Adipose tissue (tissue), 3 donors: ENCODE measurements around the gene ATP5F1D. TPM values are rescaled to one million over a fixed set of nuclear protein-coding genes. Genes with fewer than 3 reads are reported as not detected.

Experiments used
- H3K27ac ChIP-seq: one replicate; pipeline ENCODE4 v1.5.1; 2013; ENCODE audit warnings: low read depth, low read length
- WGBS, 3 donors: extraction: QIAGEN DNeasy Blood & Tissue Kit; methylation state at CpG; one replicate each; pipeline ENCODE4 v1.1.7; 2013; 5-methylcytosine and 5-hydroxymethylcytosine counted together
- polyA plus RNA-seq, 3 donors: library from polyadenylated mRNA; stranded (reverse); fragments of 200-250 nt; gene quantifications; one replicate each; pipeline ENCODE4 v1.2.3, GENCODE V29; 2013
- donor health status: healthy with polysubstance abuse.
- donor health status: Bipolar disorder and iron deficiency.
- donor health status: healthy.

ATP5F1D gene
- polyA plus RNA-seq, 3 donors, result 217 to 303 (median 219) TPM

DNA sequence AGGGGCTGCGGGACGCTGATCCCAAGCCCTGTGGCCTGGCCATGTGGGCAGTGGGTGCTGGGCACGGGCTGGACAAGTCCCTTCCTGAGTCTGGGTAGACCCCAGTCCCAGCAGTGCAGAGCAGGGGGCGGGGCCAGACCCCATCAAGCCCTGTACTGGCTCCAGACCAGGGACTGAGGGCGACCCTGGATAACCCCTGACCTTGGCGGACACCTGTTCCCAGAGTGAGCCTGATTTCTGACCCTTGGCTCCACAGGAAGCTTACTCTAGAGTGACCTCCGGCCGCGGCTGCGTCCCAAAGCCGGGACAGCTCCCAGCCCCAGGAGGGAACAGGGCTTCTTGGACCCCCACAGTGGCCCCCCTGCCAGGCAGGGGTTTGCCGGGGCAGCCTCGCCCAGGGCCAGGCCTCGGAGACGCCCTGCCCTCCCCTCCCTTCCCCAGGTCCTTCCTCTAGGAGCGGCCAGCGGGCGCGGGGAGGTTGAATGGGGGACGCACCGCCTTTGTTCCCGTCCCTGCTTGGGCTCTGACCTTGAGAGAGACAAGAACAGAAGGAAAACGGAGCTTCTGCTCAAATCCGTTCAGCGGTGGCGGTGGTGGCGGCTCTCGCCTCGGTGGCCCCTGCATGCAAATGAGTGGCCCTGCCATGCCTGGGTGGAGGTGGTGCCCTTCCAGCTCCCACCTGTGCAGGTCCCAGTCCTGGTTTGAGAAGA, 41.8 kb downstream of the ATP5F1D start:
- WGBS, 3 donors, result 60 to 68% (median 61%) methylated on average over 28 to 29 of the region's 29 CpGs
- no peak overlapping the region for H3K27ac ChIP-seq

DNA sequence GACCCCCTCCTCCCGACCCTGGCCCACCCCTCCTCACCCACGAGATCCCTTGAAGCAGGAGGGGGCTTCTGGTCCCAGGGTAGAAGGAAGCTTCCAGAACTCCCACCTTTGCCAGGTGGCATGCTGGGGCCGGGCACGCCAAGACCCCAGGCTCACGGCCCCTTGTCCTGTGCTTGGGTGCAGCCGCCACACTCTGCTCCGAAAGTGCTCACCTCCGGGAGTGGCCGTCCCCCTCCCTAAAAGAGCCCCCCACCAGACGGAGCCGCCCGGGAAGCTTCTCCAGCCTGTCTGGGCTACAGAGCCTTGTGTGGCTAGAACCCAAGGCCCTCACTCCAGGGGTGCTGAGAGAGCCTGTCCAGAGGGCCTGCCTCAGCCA, 42.4 kb downstream of the ATP5F1D start:
- no peak overlapping the region for H3K27ac ChIP-seq
- 76 to 84% (median 77%) methylated on average over 12 of the region's 12 CpGs for WGBS, 3 donors

DNA sequence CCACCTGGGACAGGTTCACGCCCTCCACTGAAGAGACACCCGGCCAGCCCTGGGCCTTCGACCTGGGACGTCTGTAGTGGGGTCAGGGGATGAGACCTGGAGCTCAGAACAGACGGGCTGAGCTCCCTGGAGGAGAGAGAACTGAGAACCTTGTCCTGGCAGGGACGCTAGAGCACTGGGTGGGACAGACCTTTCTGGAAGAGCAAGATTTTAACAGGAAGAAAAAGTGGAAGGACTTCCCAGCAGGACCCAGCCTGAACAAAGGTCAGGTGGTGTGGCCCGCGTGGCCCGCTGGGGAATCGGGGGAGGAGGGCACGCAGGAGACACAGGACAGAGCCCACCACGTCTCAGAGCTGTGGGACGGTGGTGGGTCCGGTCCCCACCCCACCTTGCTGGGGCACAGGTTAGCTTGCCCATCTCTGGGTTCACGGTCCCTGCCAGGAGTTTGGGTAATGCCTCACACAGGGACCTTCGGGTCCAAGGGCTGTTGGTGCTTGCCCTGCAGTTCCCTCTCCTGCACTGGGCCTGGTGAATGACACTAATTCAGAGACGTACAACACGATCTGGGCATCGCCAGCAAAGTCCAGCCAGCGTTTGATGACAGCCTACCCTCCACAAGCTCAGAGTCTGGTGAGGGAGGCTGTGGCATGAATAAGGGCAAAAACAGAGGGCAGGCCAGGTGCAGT, 42.9 kb downstream of the ATP5F1D start:
- no peak overlapping the region for H3K27ac ChIP-seq
- WGBS, 3 donors, result 66 to 72% (median 66%) methylated on average over 19 to 20 of the region's 20 CpGs

- H3K27ac ChIP-seq, result no peak overlapping the region
- WGBS, 3 donors, result 18 to 31% (median 26%) methylated on average over 35 to 50 of the region's 51 CpGs
Observed at GRCh38 chr19:1284979-1285736, 43.6 kb downstream of the ATP5F1D start.

DNA sequence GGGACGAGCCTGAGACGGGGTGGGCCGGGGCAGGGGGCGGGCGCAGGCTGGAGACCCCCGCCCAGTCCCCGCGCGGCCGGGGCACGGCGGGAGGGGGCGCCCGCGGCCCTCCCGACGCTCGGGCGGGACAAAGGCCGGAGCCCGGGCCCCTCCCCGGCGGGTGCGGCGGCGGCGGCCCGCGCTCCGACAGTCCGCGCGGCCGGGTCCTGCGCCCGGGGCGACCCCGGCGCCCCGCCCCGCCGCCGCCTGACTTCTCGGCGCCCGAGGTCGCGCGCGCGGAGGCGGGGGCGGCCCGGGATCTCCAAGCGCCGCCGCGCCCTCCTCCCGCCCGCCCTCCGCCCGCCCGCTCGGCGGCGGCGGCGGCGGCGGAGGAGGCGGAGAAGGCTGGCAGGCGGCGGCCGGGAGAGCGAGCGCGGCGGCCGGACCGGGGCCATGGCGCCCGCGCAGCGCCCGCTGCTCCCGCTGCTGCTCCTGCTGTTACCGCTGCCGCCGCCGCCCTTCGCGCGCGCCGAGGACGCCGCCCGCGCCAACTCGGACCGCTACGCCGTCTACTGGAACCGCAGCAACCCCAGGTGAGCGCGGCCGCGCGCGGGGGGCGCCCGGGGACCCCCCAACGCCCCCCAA, 44.3 kb downstream of the ATP5F1D start, which contains the start of gene EFNA2:
EFNA2 (plus strand) TSS at position 137 of the 624 bp plus-strand sequence; CDS start at position 433, 296 bp downstream.
- WGBS, 3 donors, result 0% methylated on average over 2 to 70 of the region's 113 CpGs
- no peak within 1 kb of the TSS for H3K27ac ChIP-seq

- H3K27ac ChIP-seq, result no peak overlapping the region
- 24 to 35% (median 29%) methylated on average over 36 to 38 of the region's 38 CpGs for WGBS, 3 donors
Observed at GRCh38 chr19:1286487-1287353, 45.2 kb downstream of the ATP5F1D start.

DNA sequence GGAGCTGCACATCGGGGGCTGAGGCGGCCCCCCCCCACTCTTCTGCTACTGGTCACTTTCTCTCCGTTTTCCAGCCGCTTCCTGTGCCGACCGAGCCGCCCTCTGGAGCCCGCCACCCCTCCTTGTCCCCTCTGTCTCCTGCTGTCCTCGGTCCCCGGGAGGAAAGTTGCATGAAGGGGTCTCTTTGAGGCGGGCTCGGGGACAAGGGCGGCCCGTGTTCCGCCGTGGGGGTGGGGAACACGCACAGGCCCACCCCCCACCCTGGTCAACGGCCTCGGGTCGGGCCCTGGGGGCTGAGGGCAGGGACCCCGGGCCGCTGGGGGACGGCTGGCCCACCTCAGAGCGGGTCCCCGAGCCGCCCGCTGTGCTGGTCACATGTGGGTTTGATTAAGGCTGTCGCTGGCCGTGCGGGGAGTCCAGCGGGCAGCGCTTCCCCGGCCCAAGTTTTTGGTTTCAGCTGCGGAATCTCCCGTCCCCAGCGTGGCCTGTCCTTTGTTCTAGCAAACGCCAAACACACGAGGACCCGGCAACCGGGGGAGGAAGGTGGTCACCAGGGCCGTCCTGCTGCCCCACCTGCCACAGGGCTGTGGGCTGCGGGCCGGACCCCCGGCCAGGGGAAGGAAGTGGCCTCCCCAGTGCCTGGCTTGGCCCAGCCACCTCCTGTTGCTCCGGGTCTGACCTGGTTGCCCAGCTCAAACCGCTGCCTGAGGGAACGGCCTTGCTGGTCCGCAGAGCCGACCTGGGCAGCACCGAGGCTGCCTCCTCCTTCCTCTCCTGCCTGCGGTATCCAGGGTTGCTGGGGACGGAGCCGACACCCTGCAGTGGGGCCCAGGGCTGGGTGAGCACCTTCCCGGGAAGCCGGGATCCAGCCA, 46.0 kb downstream of the ATP5F1D start:
- WGBS, 3 donors, result 25 to 34% (median 25%) methylated on average over 50 to 55 of the region's 55 CpGs

GRCh38 chr19:1288226-1288612, 46.7 kb downstream of the ATP5F1D start:
- H3K27ac ChIP-seq, result no peak overlapping the region
- 82 to 88% (median 85%) methylated on average over 15 to 18 of the region's 18 CpGs for WGBS, 3 donors

More for the DNA sequence above, 46.0 kb downstream of the ATP5F1D start:
- H3K27ac ChIP-seq, result no peak overlapping the region

- H3K27ac ChIP-seq, result no peak overlapping the region
- WGBS, 3 donors, result 62 to 87% (median 80%) methylated on average over 38 to 41 of the region's 41 CpGs
Observed at GRCh38 chr19:1288833-1289685, 47.5 kb downstream of the ATP5F1D start.

GRCh38 chr19:1289686-1290025, 48.1 kb downstream of the ATP5F1D start:
- H3K27ac ChIP-seq, result no peak overlapping the region
- 70 to 80% (median 74%) methylated on average over 19 of the region's 19 CpGs for WGBS, 3 donors

DNA sequence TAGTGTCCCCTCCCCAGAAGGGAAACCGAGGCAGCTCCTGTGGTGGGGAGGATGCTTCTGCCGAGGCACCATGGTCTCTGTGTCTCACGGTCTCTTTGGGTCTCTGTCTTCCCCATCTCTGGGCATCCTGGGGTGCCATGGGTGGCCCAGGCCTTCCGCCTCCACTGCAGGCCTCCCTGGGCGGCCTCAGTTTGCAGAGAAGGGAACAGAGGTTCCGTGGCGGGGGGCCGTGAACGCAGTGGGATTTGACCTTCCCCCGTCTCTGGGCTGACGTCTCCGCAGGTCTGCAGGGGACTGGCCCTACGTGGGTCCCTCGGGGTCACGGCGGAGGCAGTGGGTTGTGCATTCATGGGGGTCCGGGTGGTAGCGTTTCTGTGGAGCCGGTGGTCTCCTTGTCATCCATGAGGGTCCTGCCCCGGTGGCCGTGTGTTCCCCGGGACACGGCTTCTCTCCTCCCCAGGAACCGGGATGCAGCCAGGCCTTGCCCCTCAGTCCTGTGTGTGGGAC, 48.7 kb downstream of the ATP5F1D start:
- H3K27ac ChIP-seq, result no peak overlapping the region
- WGBS, 3 donors, result 83 to 87% (median 87%) methylated on average over 23 to 24 of the region's 24 CpGs

- 69 to 74% (median 71%) methylated on average over 35 to 40 of the region's 40 CpGs for WGBS, 3 donors
- no peak overlapping the region for H3K27ac ChIP-seq
Observed at GRCh38 chr19:1290703-1291651, 49.4 kb downstream of the ATP5F1D start.

GRCh38 chr19:1291761-1292418, 50.3 kb downstream of the ATP5F1D start:
- H3K27ac ChIP-seq, result no peak overlapping the region
- WGBS, 3 donors, result 50 to 65% (median 52%) methylated on average over 24 to 25 of the region's 25 CpGs

DNA sequence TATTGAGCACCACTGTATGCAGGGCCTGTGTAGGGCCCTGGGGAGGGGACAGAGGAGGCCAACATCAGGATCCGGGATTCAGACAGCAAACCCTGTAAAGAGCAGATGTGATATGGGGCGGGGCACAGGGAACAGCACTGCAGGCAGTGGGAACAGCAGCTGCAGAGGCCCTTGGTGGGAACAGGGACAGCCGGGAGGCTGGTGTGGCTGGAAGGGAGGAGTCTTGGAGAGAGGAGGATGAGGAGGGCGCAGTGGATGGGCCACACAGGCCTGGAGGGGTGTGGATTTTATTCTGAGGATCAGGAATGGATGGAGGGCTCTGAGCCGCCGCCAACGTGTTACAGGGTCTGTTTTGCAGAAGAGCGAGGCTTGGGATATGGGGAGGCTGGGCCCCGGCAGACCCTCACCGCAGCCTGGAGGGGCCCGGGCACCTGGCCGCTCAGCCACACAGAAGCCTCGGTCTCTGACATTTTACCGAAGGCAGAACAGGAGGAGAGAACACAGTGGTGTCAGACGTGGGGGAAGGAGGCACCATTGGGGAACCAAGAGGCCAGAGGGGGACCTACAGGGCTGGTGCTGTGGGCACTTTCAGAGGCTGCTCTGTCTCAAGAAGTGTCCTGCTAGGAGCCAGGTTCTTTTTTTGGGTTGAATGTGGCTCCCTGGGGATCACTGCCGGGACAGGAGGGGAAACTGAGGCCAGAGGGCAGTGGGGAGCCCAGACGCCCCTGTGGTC, 51.0 kb downstream of the ATP5F1D start:
- WGBS, 3 donors, result 82 to 88% (median 84%) methylated on average over 17 of the region's 17 CpGs
- no peak overlapping the region for H3K27ac ChIP-seq
